Breast epithelium (tissue), 4 donors: ENCODE results near the gene ARHGAP10. TPM values are rescaled to one million over a fixed set of nuclear protein-coding genes. Genes with fewer than 3 reads are reported as not detected.
"Not testable (repeated sequence)": the region's sequence is repeated elsewhere in the genome, so short reads cannot be mapped to it uniquely, and the experiment has no call there.

Source experiments
- DNase-seq, 2 donors: peaks; one replicate each; pipeline ENCODE4 v3.0.0-alpha.2; 2019; ENCODE audit warnings: low spot score in 2 of 2
- H3K27ac ChIP-seq, 2 donors: fragments of 200-600 bp; sonication (generic) in 1 of 2; one replicate each; pipeline ENCODE4 v1.5.1; 2016 to 2019; ENCODE audit warnings: mild to moderate bottlenecking in 1 of 2
- H3K27me3 ChIP-seq, 2 donors: fragments of 200-600 bp; sonication (generic) in 1 of 2; one replicate each; pipeline versions ENCODE4 v1.5.1 to v1.6.0; 2017 to 2019; ENCODE audit warnings: control low read depth in 1 of 2, mild to moderate bottlenecking in 1 of 2
- H3K36me3 ChIP-seq: fragments of 200-600 bp; one replicate; pipeline ENCODE4 v1.5.1; 2019
- H3K4me1 ChIP-seq, 2 donors: fragments of 200-600 bp; sonication (generic); one replicate each; pipeline ENCODE4 v1.5.1; 2016 to 2019; ENCODE audit warnings: control low read depth in 1 of 2
- H3K4me3 ChIP-seq, 3 donors: fragments of 200-600 bp; sonication (generic); 1 replicate in 2 of 3; 2 replicates in 1 of 3; pipeline ENCODE4 v1.5.1; 2016 to 2019; ENCODE audit warnings: mild to moderate bottlenecking in 3 of 3, moderate library complexity in 2 of 3
- H3K9me3 ChIP-seq, 2 donors: fragments of 200-600 bp; sonication (generic) in 1 of 2; one replicate each; pipeline ENCODE4 v1.5.1; 2016 to 2019; ENCODE audit warnings: control low read depth in 1 of 2
- CTCF ChIP-seq, 3 donors: fragments of 450-650 bp; IDR thresholded peaks; one replicate each; pipeline ENCODE4 v1.5.1; 2016 to 2017; ENCODE audit warnings: antibody characterized with exemption in 3 of 3, mild to moderate bottlenecking in 3 of 3, moderate library complexity in 3 of 3
- POLR2A ChIP-seq: fragments of 450-650 bp; IDR thresholded peaks from one replicate; pipeline ENCODE4 v1.6.1; 2016; ENCODE audit warnings: antibody characterized with exemption, mild to moderate bottlenecking, moderate library complexity
- POLR2AphosphoS5 ChIP-seq, 3 donors: sonication (generic); formaldehyde crosslinking; IDR thresholded peaks; one replicate each; pipeline ENCODE4 v1.6.1; 2017; ENCODE audit warnings: antibody characterized with exemption in 3 of 3
- intact Hi-C: fragments of 100-400 bp; cut with DNase I; formaldehyde crosslinking; loops from one replicate; pipeline ENCODE4 v1.15.1; 2023; ENCODE audit warnings: low total_unique reads
- total RNA-seq, 3 donors: library from RNA; depleted of rRNA; stranded (reverse); fragments of >200 nt; gene quantifications; one replicate each; pipeline ENCODE4 v1.1.0, GENCODE V29; 2016

The ARHGAP10 gene
- total RNA-seq, 3 donors from 2014 or later: 49.5 to 138 (median 62.6) TPM

GRCh38 chr4:147884536-147884935, 152.6 kb downstream of the ARHGAP10 start:
- DNase-seq: no peak
- Histone ChIP-seq H3K9me3 (no peaks in the 10 kb centered on the region), H3K4me1 (no peaks in the 10 kb centered on the region), H3K4me3 (no peak overlapping the region), H3K27ac (no peak overlapping the region), H3K36me3 (peaks cover 7% of the 10 kb centered on the region), H3K27me3 (no peaks in the 10 kb centered on the region)
- intact Hi-C loops: no loop called here
- TF ChIP-seq CTCF (IDR thresholded peaks at IDR 0.05) (no peak), POLR2A (no peak), POLR2AphosphoS5 (IDR thresholded peaks at IDR 0.05) (no peak)

- H3K36me3 ChIP-seq, H3K27ac ChIP-seq, H3K9me3 ChIP-seq, H3K4me3 ChIP-seq, H3K4me1 ChIP-seq, DNase-seq, intact Hi-C loops, H3K27me3 ChIP-seq: not testable (repeated sequence)
Measured at GRCh38 chr4:147885216-147885615, 153.3 kb downstream of the ARHGAP10 start.

- DNase-seq: no peak
- Histone ChIP-seq H3K36me3 (no peaks in the 10 kb centered on the region), H3K27me3 (no peaks in the 10 kb centered on the region), H3K27ac (no peak overlapping the region), H3K4me1 (no peaks in the 10 kb centered on the region), H3K9me3 (peaks cover 5 to 15% of the 10 kb centered on the region in 2 donors), H3K4me3 (no peak overlapping the region)
- TF ChIP-seq CTCF (IDR thresholded peaks at IDR 0.05) (no peak), POLR2A (no peak), POLR2AphosphoS5 (IDR thresholded peaks at IDR 0.05) (no peak)
- intact Hi-C loops: no loop called here
Measured at GRCh38 chr4:147891476-147892115, 159.7 kb downstream of the ARHGAP10 start.

DNA sequence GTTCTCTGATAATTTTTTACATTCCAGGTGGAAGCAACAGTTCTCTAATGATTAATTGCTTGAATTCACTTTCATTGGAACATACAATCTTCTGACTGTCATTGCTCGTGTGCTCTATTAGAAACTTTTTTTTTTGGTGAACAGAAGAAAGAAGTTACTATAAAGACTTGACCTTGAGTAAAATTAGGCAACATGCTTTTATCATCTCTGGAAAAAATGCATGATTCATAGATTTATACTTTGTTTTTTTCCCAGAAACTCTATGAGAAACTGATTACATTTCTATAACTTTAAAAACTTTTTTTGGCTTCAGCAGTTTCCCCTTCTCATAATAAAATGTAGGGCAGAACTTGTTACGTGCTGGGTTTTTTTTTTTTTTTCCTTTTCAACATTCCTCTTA, 167.6 kb downstream of the ARHGAP10 start:
- intact Hi-C loops: no loop called here
- Histone ChIP-seq H3K27ac (no peak overlapping the region), H3K4me3 (no peak overlapping the region), H3K36me3 (no peaks in the 10 kb centered on the region), H3K27me3 (no peaks in the 10 kb centered on the region), H3K9me3 (peaks cover 5 to 15% of the 10 kb centered on the region in 2 donors), H3K4me1 (no peaks in the 10 kb centered on the region)
- no peak for DNase-seq
- TF ChIP-seq CTCF (IDR thresholded peaks at IDR 0.05): no peak
- no peak for TF ChIP-seq POLR2AphosphoS5 (IDR thresholded peaks at IDR 0.05)
- TF ChIP-seq POLR2A: no peak

DNA sequence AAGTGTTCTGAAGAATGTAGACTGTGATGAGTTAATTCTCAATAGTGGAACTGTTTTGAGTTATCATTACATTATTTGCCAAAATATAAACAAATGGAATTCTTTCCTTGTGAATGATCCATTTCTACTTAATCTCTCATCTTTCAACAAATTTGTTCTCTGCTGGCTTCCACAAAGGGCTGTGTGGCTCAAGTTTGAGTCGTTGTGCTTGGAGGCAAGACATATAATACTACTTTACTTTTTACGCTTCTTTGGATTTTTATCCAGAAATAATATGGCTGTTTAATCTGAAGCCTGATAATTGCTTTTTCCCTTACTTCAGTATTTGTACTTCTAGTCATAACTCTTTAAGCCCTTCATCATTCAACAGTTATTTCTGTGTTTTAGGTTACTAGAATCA, 169.5 kb downstream of the ARHGAP10 start:
- no peak for TF ChIP-seq POLR2A
- no peak for TF ChIP-seq POLR2AphosphoS5 (IDR thresholded peaks at IDR 0.05)
- TF ChIP-seq CTCF (IDR thresholded peaks at IDR 0.05): no peak
- intact Hi-C loops: no loop called here
- H3K4me1 ChIP-seq: no peaks in the 10 kb centered on the region

GRCh38 chr4:147901916-147902315, 170.0 kb downstream of the ARHGAP10 start:
- Histone ChIP-seq H3K27me3 (no peaks in the 10 kb centered on the region), H3K9me3 (peaks cover 0 to 7% of the 10 kb centered on the region in 2 donors), H3K27ac (no peak overlapping the region), H3K4me1 (no peaks in the 10 kb centered on the region), H3K36me3 (no peaks in the 10 kb centered on the region), H3K4me3 (no peak overlapping the region)
- intact Hi-C loops: no loop called here
- no peak for TF ChIP-seq CTCF (IDR thresholded peaks at IDR 0.05)
- TF ChIP-seq POLR2A: no peak
- TF ChIP-seq POLR2AphosphoS5 (IDR thresholded peaks at IDR 0.05): no peak
- no peak for DNase-seq

More for the DNA sequence above, 169.5 kb downstream of the ARHGAP10 start:
- Histone ChIP-seq H3K9me3 (peaks cover 0 to 7% of the 10 kb centered on the region in 2 donors), H3K27me3 (no peaks in the 10 kb centered on the region), H3K27ac (no peak overlapping the region), H3K36me3 (no peaks in the 10 kb centered on the region), H3K4me3 (no peak overlapping the region)
- no peak for DNase-seq
